Breast epithelium (tissue), 3 donors: Measurements from ENCODE around the gene RTTN.

Experiments
- CTCF ChIP-seq, 3 donors: fragments of 450-650 bp; IDR thresholded peaks; one replicate each; pipeline ENCODE4 v1.5.1; 2016 to 2017; ENCODE audit warnings: antibody characterized with exemption in 3 of 3, mild to moderate bottlenecking in 3 of 3, moderate library complexity in 3 of 3
- POLR2AphosphoS5 ChIP-seq, 3 donors: sonication (generic); formaldehyde crosslinking; IDR thresholded peaks; one replicate each; pipeline ENCODE4 v1.6.1; 2017; ENCODE audit warnings: antibody characterized with exemption in 3 of 3

- TF ChIP-seq CTCF (IDR thresholded peaks at IDR 0.05) (no peak), POLR2AphosphoS5 (IDR thresholded peaks at IDR 0.05) (no peak)
These were observed 209.1 kb downstream of the RTTN start for GRCh38 chr18:69996417-69996816.
